Measurements from ENCODE around the gene LSM10.
A peak's percentile ranks its signal among the peaks of the same experiment; 100 is the strongest.

LSM10 gene

GRCh38 chr1:36351227-36351977 is 46.3 kb downstream of the LSM10 start:
- peak; percentile 77 for DNase-seq (ENCODE audit: low read depth)

GRCh38 chr1:36350659-36351226 is 47.0 kb downstream of the LSM10 start:
- no peak for DNase-seq (ENCODE audit: low read depth)

- no peak for DNase-seq (ENCODE audit: low read depth)
These were observed 47.9 kb downstream of the LSM10 start for GRCh38 chr1:36349839-36350238.

- no peak for DNase-seq (ENCODE audit: low read depth)
These were observed 48.5 kb downstream of the LSM10 start for GRCh38 chr1:36349241-36349671.

- no peak for DNase-seq (ENCODE audit: low read depth)
These were observed 50.9 kb downstream of the LSM10 start for GRCh38 chr1:36346741-36347370.

- no peak for DNase-seq (ENCODE audit: low read depth)
These were observed 52.4 kb downstream of the LSM10 start for GRCh38 chr1:36345353-36345752.

- no peak for DNase-seq (ENCODE audit: low read depth)
These were observed 53.4 kb downstream of the LSM10 start for GRCh38 chr1:36344395-36344680.

GRCh38 chr1:36343651-36344394 is 53.9 kb downstream of the LSM10 start:
- no peak for DNase-seq (ENCODE audit: low read depth)
